HCT116 (cell line): ENCODE data around the gene FBXL5.

Source experiments
- CEBPB ChIP-seq: IDR thresholded peaks from 2 replicates; pipeline ENCODE4 v1.6.1; 2012; ENCODE audit warnings: low read depth
- CTCF ChIP-seq, 3 experiments: fragments of 200-600 bp in 1 of 3; sonication (generic) in 1 of 3; IDR thresholded peaks in 2 of 3; conservative IDR thresholded peaks in 1 of 3; 2 replicates each; pipeline ENCODE4 v1.5.1; 2012 to 2017; ENCODE audit warnings: low read depth in 2 of 3, low read length in 2 of 3, antibody characterized with exemption in 1 of 3, borderline replicate concordance in 1 of 3, control low read depth in 1 of 3, mild to moderate bottlenecking in 1 of 3, mixed read lengths in 1 of 3, mixed run types in 1 of 3, moderate library complexity in 1 of 3; ENCODE audit not compliant: insufficient read depth in 1 of 3
- ELF1 ChIP-seq: IDR thresholded peaks from 2 replicates; pipeline ENCODE4 v1.6.1; 2012; ENCODE audit warnings: low read depth, borderline replicate concordance
- EZH2 ChIP-seq: fragments of 200-600 bp; sonication (generic); IDR thresholded peaks from 2 replicates; pipeline ENCODE4 v1.6.1; 2017; ENCODE audit warnings: antibody characterized with exemption, mixed run types
- EZH2phosphoT487 ChIP-seq: fragments of 200-600 bp; IDR thresholded peaks from 2 replicates; pipeline ENCODE4 v1.6.1; 2018; ENCODE audit warnings: antibody characterized with exemption, borderline replicate concordance
- FOSL1 ChIP-seq: IDR thresholded peaks from 2 replicates; pipeline ENCODE4 v1.6.1; 2012; ENCODE audit warnings: low read depth
- MAX ChIP-seq: IDR thresholded peaks from 2 replicates; pipeline ENCODE4 v1.6.1; 2012
- POLR2A ChIP-seq: IDR thresholded peaks from 2 replicates; pipeline ENCODE4 v1.7.0; 2011; ENCODE audit warnings: borderline replicate concordance; ENCODE audit not compliant: insufficient read depth, insufficient read length; ENCODE audit errors: extremely low read depth
- SP1 ChIP-seq: IDR thresholded peaks from 2 replicates; pipeline ENCODE4 v1.6.1; 2012; ENCODE audit warnings: low read depth
- SRF ChIP-seq: IDR thresholded peaks from 2 replicates; pipeline ENCODE4 v1.6.1; 2012; ENCODE audit warnings: low read depth
- TCF7L2 ChIP-seq: IDR thresholded peaks from 2 replicates; pipeline ENCODE4 v1.7.0; 2011; ENCODE audit warnings: borderline replicate concordance, inconsistent platforms; ENCODE audit not compliant: insufficient read depth, insufficient read length; ENCODE audit errors: extremely low read depth
- ZBTB33 ChIP-seq: IDR thresholded peaks from 2 replicates; pipeline ENCODE4 v1.6.1; 2011; ENCODE audit warnings: mild to moderate bottlenecking, low read length, moderate library complexity; ENCODE audit not compliant: insufficient replicate concordance; ENCODE audit errors: extremely low read depth

DNA sequence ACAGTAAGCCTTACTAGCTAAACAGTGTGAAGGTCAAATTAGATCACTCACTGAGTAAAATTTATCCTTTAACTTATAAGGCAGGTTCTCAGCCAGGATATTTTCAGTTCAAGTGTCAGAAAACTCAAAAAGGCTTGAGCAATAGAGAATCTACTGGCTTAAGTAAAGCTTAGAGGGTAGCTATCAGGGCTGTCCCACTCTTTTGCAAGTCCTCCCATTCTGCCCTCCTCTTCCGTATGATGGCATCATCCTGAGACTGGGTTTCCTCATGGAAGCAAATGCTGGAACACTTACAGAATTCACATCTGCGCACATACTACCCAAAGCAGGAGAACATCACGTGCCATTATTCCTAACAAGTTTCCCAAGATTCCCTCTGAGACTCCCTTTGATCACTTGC is 55.0 kb downstream of the FBXL5 start:
- TF ChIP-seq POLR2A (no peak), CTCF (IDR thresholded peaks at IDR 0.05 in 2 of 3, conservative IDR thresholded peaks at IDR 0.05 in 1 of 3; ENCODE audit: borderline replicate concordance in 1 of 3, insufficient read depth in 1 of 3, low read depth in 2 of 3, low read length in 2 of 3) (no peak), ELF1 (no peak), CEBPB (no peak), EZH2 (no peak), MAX (no peak), SRF (no peak), FOSL1 (no peak), EZH2phosphoT487 (no peak), ZBTB33 (no peak), SP1 (no peak), TCF7L2 (no peak)
